Tibial artery (tissue), 4 donors: ENCODE measurements around the gene POLE2.
A peak's percentile ranks its signal among the peaks of the same experiment; 100 is the strongest.

Experiments used
- DNase-seq, 2 donors: peaks; one replicate each; pipeline ENCODE4 v3.0.0-alpha.2; 2019
- H3K27ac ChIP-seq, 2 donors: fragments of 200-600 bp; sonication (generic) in 1 of 2; 1 replicate in 1 of 2; 2 replicates in 1 of 2; pipeline ENCODE4 v1.5.1; 2018 to 2019; ENCODE audit warnings: mild to moderate bottlenecking in 1 of 2
- H3K27me3 ChIP-seq, 2 donors: fragments of 200-600 bp; sonication (generic) in 1 of 2; one replicate each; pipeline versions ENCODE4 v1.5.1 to v1.6.0; 2016 to 2019
- H3K36me3 ChIP-seq, 3 donors: fragments of 200-600 bp; sonication (generic) in 2 of 3; one replicate each; pipeline ENCODE4 v1.5.1; 2016 to 2019; ENCODE audit warnings: mild to moderate bottlenecking in 2 of 3
- H3K4me1 ChIP-seq, 4 donors: fragments of 200-600 bp; sonication (generic) in 2 of 4; 1 replicate in 3 of 4; 2 replicates in 1 of 4; pipeline ENCODE4 v1.5.1; 2016 to 2019
- H3K4me3 ChIP-seq, 2 donors: fragments of 200-600 bp; sonication (generic) in 1 of 2; 1 replicate in 1 of 2; 2 replicates in 1 of 2; pipeline ENCODE4 v1.5.1; 2018 to 2019; ENCODE audit warnings: mild to moderate bottlenecking in 2 of 2
- H3K9me3 ChIP-seq, 3 donors: fragments of 200-600 bp; sonication (generic) in 1 of 3; one replicate each; pipeline ENCODE4 v1.5.1; 2016 to 2019
- CTCF ChIP-seq, 2 experiments: fragments of 200-600 bp in 1 of 2; fragments of 450-650 bp in 1 of 2; IDR thresholded peaks; one replicate each; pipeline ENCODE4 v1.5.1; 2017 to 2019; ENCODE audit warnings: antibody characterized with exemption in 2 of 2, mild to moderate bottlenecking in 1 of 2, moderate library complexity in 1 of 2
- intact Hi-C: fragments of 100-400 bp; cut with DNase I; formaldehyde crosslinking; loops from one replicate; pipeline ENCODE4 v1.15.0; 2023; ENCODE audit warnings: low total_unique reads

The POLE2 gene

GRCh38 chr14:49692193-49692757 lies 4.3 kb upstream of the POLE2 start:
- Histone ChIP-seq H3K27ac (peak overlapping the region; percentile 87 to 98), H3K36me3 (peaks cover 0 to 5% (median 0%) of the 10 kb centered on the region in 3 donors), H3K4me1 (peaks cover 0 to 27% (median 13%) of the 10 kb centered on the region in 4 donors), H3K27me3 (no peaks in the 10 kb centered on the region), H3K4me3 (peak overlapping the region; percentile 68 to 89), H3K9me3 (no peaks in the 10 kb centered on the region)
- no peak for DNase-seq
- intact Hi-C loops, result loop anchor here (5.0 kb wide), 2 partner anchors 60 to 75 kb away; partner anchors contain the start of gene KLHDC2
- TF ChIP-seq CTCF (IDR thresholded peaks at IDR 0.05), result no peak

GRCh38 chr14:49691031-49691430 lies 3.0 kb upstream of the POLE2 start:
- H3K4me3 ChIP-seq, result no peak overlapping the region
- H3K27ac ChIP-seq, result peak overlapping the region in 1 of 2 donors; percentile 87
- no peak for TF ChIP-seq CTCF (IDR thresholded peaks at IDR 0.05)
- peaks cover 0 to 29% (median 14%) of the 10 kb centered on the region in 4 donors for H3K4me1 ChIP-seq
- no peaks in the 10 kb centered on the region for H3K36me3 ChIP-seq
- DNase-seq, result no peak
- no peaks in the 10 kb centered on the region for H3K27me3 ChIP-seq
- no peaks in the 10 kb centered on the region for H3K9me3 ChIP-seq
- intact Hi-C loops, result loop anchor here (5.0 kb wide), 2 partner anchors 59 to 76 kb away; partner anchors contain the start of gene KLHDC2

GRCh38 chr14:49688701-49689030 lies 652 bp upstream of the POLE2 start:
- no peak for TF ChIP-seq CTCF (IDR thresholded peaks at IDR 0.05)
- Histone ChIP-seq H3K4me3 (peak overlapping the region; percentile 72 to 77), H3K9me3 (no peaks in the 10 kb centered on the region), H3K27ac (peak overlapping the region; percentile 77 to 78), H3K27me3 (no peaks in the 10 kb centered on the region), H3K36me3 (no peaks in the 10 kb centered on the region), H3K4me1 (peaks cover 0 to 14% (median 4%) of the 10 kb centered on the region in 4 donors)
- intact Hi-C loops, result no loop called here
- no peak for DNase-seq

GRCh38 chr14:49686425-49686824 lies 1.6 kb downstream of the POLE2 start:
- Histone ChIP-seq H3K9me3 (no peaks in the 10 kb centered on the region), H3K4me3 (no peak overlapping the region)
- intact Hi-C loops, result no loop called here

GRCh38 chr14:49679271-49679670 lies 8.7 kb downstream of the POLE2 start:
- no peak overlapping the region for H3K27ac ChIP-seq
- H3K4me1 ChIP-seq, result no peaks in the 10 kb centered on the region
- H3K27me3 ChIP-seq, result no peaks in the 10 kb centered on the region
- intact Hi-C loops, result no loop called here
- no peak overlapping the region for H3K4me3 ChIP-seq
- no peaks in the 10 kb centered on the region for H3K36me3 ChIP-seq
- DNase-seq, result no peak
- no peak for TF ChIP-seq CTCF (IDR thresholded peaks at IDR 0.05)
- H3K9me3 ChIP-seq, result no peaks in the 10 kb centered on the region

More at GRCh38 chr14:49686425-49686824, 1.6 kb downstream of the POLE2 start:
- no peaks in the 10 kb centered on the region for H3K27me3 ChIP-seq
- H3K4me1 ChIP-seq, result peaks cover 0 to 10% (median 4%) of the 10 kb centered on the region in 4 donors
- H3K36me3 ChIP-seq, result no peaks in the 10 kb centered on the region
- DNase-seq, result no peak
- TF ChIP-seq CTCF (IDR thresholded peaks at IDR 0.05), result no peak
- no peak overlapping the region for H3K27ac ChIP-seq
